NCI-H146 treated with DMSO at 0.1 percent for 48 hours (cell line): ENCODE data around the gene PLXNB2.
A peak's percentile ranks its signal among the peaks of the same experiment; 100 is the strongest.
"Not testable (repeated sequence)": the region's sequence is repeated elsewhere in the genome, so short reads cannot be mapped to it uniquely, and the experiment has no call there.

Experiments used
- DNase-seq: peaks from one replicate; lab custom pipeline; 2025; ENCODE audit not compliant: unreplicated experiment; lab: John Stamatoyannopoulos, UW

The PLXNB2 gene

DNA sequence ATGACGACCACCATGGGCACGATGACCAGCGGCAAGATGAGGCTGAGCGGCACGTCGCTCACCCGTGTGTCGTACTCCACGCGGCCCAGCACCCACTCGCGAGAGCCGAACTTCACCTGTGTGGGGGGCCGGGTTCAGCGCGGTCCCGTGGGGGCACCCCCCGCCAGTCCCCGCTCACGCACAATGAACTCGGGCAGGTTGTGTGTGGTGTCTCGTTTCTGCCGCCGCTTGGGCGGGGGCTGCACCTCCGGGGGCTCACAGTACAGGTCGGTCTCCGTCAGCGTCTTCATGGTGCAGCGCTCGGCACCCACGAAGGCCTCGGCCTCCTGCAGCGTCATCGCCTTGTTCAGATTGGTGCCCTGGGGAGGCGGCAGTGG is 26.1 kb downstream of the PLXNB2 start:
- no peak for DNase-seq

- no peak for DNase-seq
Observed at GRCh38 chr22:50280708-50281383, 26.6 kb downstream of the PLXNB2 start.

GRCh38 chr22:50280022-50280707 is 27.3 kb downstream of the PLXNB2 start:
- DNase-seq = no peak

DNA sequence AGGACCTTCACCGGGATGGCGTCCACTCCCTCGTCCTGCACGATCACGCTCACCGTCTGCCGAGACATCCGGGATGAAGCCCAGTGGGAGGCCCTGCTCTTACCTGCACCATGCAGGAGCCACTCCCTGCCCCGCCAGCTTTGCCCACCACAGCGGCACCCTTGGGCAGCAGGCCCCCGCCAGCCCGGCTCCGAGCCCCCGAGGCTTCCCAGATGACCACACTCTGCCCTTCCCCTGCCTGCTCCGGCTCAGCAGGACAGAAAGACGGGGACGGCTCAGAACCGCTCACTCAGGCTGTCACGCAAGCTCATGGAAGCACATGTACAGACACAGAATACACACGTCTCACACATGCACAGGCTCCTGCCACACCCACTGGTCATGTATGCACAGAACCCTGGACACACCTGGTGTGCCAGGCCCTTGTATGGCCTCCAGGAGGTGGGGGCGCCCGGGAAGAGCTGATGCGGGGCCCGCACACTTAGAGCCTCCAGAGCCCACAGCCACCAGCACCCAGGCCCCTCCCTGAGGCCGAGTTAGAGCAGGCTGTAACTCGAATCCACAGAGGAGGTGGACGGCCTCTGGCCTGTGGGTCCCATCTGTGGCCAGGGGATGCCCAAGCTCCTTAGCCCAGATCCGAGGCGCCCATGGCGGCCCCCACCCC is 28.4 kb downstream of the PLXNB2 start:
- DNase-seq = no peak

- no peak for DNase-seq
Observed at GRCh38 chr22:50278461-50278860, 29.0 kb downstream of the PLXNB2 start.

- no peak for DNase-seq
Observed at GRCh38 chr22:50277761-50278160, 29.7 kb downstream of the PLXNB2 start.

DNA sequence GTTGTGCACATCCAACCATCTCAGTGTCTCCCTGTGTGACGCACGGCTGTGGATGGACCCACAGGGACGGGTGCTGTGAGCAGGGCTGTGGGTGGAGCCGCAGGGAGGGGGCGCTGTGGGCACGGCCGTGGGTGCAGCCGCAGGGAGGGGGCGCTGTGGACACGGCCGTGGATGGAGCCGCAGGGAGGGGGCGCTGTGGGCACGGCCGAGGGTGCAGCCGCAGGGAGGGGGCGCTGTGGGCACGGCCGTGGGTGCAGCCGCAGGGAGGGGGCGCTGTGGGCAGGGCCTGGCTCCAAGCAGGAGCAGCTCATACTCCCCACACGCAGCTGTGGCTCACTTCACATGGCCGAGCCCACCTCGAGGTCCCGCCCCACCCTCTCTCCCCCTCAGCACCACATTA is 31.3 kb downstream of the PLXNB2 start:
- DNase-seq = no peak

GRCh38 chr22:50275181-50276055 is 32.0 kb downstream of the PLXNB2 start:
- no peak for DNase-seq

DNA sequence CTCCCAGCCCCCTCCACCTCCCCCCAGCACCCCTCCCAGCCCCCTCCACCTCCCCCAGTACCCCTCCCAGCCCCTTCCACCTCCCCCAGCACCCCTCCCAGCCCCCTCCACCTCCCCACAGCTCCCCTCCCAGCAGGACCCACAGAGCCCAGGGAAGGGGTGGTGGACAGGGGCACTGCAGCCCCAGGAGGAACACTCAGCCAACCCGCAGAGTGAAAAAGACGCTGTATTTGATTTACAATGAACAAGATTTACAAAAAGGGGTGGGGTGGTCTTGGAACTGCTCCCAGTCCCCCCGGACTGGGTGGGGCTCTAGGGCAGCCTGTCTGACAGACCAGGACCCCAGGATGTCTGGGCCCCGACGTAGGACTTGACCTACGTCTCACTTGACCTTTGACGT is 32.7 kb downstream of the PLXNB2 start:
- DNase-seq = no peak

- no peak for DNase-seq
Observed at GRCh38 chr22:50274311-50274710, 33.1 kb downstream of the PLXNB2 start.

GRCh38 chr22:50273781-50274180 is 33.7 kb downstream of the PLXNB2 start:
- DNase-seq = not testable (repeated sequence)

DNA sequence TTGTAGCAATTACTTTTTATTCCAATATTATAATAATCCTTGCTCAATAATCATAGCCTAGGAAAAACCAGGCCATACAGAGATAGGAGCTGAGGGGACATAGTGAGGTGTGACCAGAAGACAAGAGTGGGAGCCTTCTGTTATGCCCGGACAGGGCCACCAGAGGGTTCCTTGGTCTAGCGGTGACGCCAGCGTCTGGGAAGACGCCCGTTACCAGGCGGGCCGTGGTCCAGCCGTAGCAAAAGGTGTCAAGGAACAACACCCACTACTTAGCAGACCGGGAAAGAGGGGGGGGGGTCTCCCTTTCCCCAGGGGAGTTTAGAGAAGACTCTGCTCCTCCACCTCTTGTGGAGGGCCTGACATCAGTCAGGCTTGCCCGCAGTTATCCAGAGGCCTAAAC is 34.1 kb downstream of the PLXNB2 start:
- DNase-seq = not testable (repeated sequence)

GRCh38 chr22:50272044-50272802 is 35.2 kb downstream of the PLXNB2 start:
- DNase-seq = no peak

GRCh38 chr22:50271519-50271970 is 35.9 kb downstream of the PLXNB2 start:
- peak; percentile 9 for DNase-seq

DNA sequence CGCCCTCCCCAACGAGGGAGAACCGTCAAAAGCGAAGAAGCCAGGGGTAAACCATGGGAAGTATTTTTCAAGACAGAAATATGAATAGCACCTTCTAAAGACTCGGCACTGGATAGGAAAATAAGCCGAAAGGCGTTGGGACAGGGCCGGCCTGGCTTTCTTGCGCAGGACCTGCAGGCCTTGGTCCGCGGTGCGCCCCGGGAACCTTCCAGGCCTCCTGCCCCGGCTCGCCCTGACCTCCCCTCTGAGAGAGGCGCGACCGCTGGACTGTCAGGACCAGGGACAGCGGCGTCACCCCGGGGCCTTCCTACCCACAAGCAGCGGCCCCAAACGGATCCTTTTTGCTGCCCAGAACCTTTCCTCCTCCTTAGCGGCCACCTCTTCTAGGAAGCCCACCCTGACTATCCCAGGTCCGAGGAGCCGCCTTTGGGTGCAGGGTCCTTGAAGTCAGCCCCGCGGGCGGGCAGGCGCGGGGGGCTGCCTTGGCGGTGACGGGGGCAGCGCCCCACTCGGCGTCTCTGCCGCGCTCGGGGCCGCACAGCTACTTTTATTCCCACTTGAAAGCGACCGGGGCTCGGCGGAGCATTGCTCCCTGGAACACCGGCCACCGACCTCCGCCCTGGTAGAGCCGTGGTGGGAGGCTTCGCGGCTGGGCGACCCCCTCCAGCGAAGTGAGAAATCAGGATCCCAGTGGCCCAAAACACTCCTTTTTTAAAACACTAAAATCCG is 36.6 kb downstream of the PLXNB2 start:
- no peak for DNase-seq

- DNase-seq = no peak
Observed at GRCh38 chr22:50269970-50270665, 37.3 kb downstream of the PLXNB2 start, which contains the start of gene MAPK11. MAPK11 (minus strand) TSS chr22:50270380; CDS start chr22:50270292, 88 bp downstream.

DNA sequence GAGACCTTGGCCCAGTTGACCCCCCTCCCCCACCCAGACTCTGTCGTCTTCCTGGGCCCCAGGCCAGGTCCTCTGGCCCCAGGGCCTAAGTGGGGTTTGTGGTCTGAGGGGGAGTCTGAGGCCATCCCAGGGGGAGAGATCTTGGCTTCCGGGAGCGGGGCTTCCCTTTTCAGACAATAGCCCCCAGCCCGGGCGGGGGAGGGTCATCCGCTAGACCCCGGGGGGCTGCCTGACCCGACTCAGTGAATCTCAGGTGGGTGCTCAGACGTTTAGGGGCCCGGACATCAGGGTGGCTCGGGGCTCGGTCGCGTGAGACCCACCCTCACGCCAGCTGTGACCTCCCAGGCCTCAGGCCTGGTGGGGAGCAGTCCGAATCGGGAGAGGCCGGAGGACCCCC is 37.9 kb downstream of the PLXNB2 start:
- DNase-seq = no peak

DNA sequence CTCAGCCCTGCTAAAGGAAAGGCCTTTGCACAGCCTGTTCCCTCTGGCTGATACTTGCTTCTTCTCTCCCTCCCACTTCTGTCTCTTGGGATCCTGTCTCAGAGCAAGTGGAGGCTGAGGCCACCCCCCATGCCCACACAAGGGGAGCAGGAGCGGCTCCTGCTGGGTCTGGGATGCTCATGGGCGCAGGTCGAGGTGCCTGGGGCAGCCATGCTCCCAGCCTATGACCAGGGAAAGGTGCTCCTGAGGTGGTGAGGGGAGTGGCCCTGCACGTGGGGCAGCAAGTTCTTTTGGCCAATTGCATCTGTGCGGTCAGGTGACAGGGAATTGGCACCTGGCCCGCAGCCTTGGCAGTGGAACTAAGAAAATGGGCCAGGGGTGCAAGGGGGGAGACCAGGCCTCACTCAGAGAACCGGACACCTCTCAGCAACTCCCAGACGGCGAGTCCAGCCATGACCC is 38.8 kb downstream of the PLXNB2 start:
- DNase-seq = no peak
